HG03432 (cell line): ENCODE measurements around the gene TNFRSF6B.
"Not testable (repeated sequence)": the region's sequence is repeated elsewhere in the genome, so short reads cannot be mapped to it uniquely, and the experiment has no call there.

Experiments used
- ATAC-seq: cut with Tn5 transposase; IDR thresholded peaks from one replicate; pipeline ENCODE4 v1.9.1; 2021; ENCODE audit warnings: mild to moderate bottlenecking, moderate library complexity; ENCODE audit not compliant: unreplicated experiment

Gene TNFRSF6B

GRCh38 chr20:63661959-63662812, 34.3 kb upstream of the TNFRSF6B start:
- ATAC-seq: no peak

- no peak for ATAC-seq
These were observed 33.7 kb upstream of the TNFRSF6B start for GRCh38 chr20:63662813-63663189.

GRCh38 chr20:63663332-63664066, 33.0 kb upstream of the TNFRSF6B start:
- ATAC-seq: no peak

GRCh38 chr20:63664143-63664851, 32.2 kb upstream of the TNFRSF6B start:
- no peak for ATAC-seq

GRCh38 chr20:63664861-63665594, 31.4 kb upstream of the TNFRSF6B start:
- ATAC-seq: no peak

- ATAC-seq: no peak
These were observed 30.7 kb upstream of the TNFRSF6B start for GRCh38 chr20:63665708-63666107.

GRCh38 chr20:63667858-63668257, 28.6 kb upstream of the TNFRSF6B start:
- no peak for ATAC-seq

GRCh38 chr20:63668351-63668750, 28.1 kb upstream of the TNFRSF6B start:
- ATAC-seq: no peak

- not testable (repeated sequence) for ATAC-seq
These were observed 24.8 kb upstream of the TNFRSF6B start for GRCh38 chr20:63671695-63672094.

- no peak for ATAC-seq
These were observed 23.8 kb upstream of the TNFRSF6B start for GRCh38 chr20:63672666-63673065.

GRCh38 chr20:63673951-63674350, 22.5 kb upstream of the TNFRSF6B start:
- no peak for ATAC-seq

GRCh38 chr20:63675681-63676368, 20.6 kb upstream of the TNFRSF6B start:
- ATAC-seq: no peak

- no peak for ATAC-seq
These were observed 18.4 kb upstream of the TNFRSF6B start for GRCh38 chr20:63678071-63678470.

- no peak for ATAC-seq
These were observed 17.6 kb upstream of the TNFRSF6B start for GRCh38 chr20:63678667-63679465.

GRCh38 chr20:63679799-63680305, 16.6 kb upstream of the TNFRSF6B start:
- no peak for ATAC-seq

- ATAC-seq: no peak
These were observed 16.0 kb upstream of the TNFRSF6B start for GRCh38 chr20:63680427-63680826.

GRCh38 chr20:63680857-63681608, 15.4 kb upstream of the TNFRSF6B start:
- no peak for ATAC-seq

GRCh38 chr20:63681609-63682142, 14.8 kb upstream of the TNFRSF6B start:
- no peak for ATAC-seq
